Osteoblast (primary cell): Measurements from ENCODE around the gene ZNF200. TPM values are rescaled to one million over a fixed set of nuclear protein-coding genes. Genes with fewer than 3 reads are reported as not detected.

ENCODE experiments used
- DNase-seq: peaks from one replicate; pipeline ENCODE4 v3.0.0; 2011; ENCODE audit warnings: low spot score, mixed read lengths; ENCODE audit not compliant: insufficient read length; ENCODE audit errors: missing footprints
- H2AFZ ChIP-seq: 2 replicates; pipeline ENCODE4 v1.6.0; 2011; ENCODE audit warnings: mild to moderate bottlenecking, low read length
- H3K27ac ChIP-seq: 2 replicates; pipeline ENCODE4 v1.5.1; 2011; ENCODE audit warnings: mild to moderate bottlenecking, low read depth, low read length, moderate library complexity
- H3K27me3 ChIP-seq: 2 replicates; pipeline ENCODE4 v1.6.0; 2012; ENCODE audit warnings: mild to moderate bottlenecking, control low read depth, inconsistent platforms, low read length, moderate library complexity; ENCODE audit not compliant: insufficient read depth
- H3K36me3 ChIP-seq: 2 replicates; pipeline ENCODE4 v1.5.1; 2011; ENCODE audit warnings: mild to moderate bottlenecking, low read length, control low read depth, moderate library complexity; ENCODE audit not compliant: insufficient read depth
- H3K4me1 ChIP-seq: 2 replicates; pipeline ENCODE4 v1.5.1; 2011; ENCODE audit warnings: mild to moderate bottlenecking, low read length, control low read depth, moderate library complexity; ENCODE audit not compliant: insufficient read depth
- H3K4me2 ChIP-seq: 2 replicates; pipeline ENCODE4 v1.6.0; 2011; ENCODE audit warnings: mild to moderate bottlenecking, low read length; ENCODE audit not compliant: insufficient read depth
- H3K4me3 ChIP-seq: fragments of 200-600 bp; sonication (generic); 3 replicates; pipeline ENCODE4 v1.5.1; 2012; ENCODE audit warnings: mild to moderate bottlenecking, low read length, inconsistent platforms; ENCODE audit not compliant: insufficient read depth
- H3K79me2 ChIP-seq: 2 replicates; pipeline ENCODE4 v1.6.0; 2012; ENCODE audit warnings: mild to moderate bottlenecking, low read length, control low read depth, inconsistent platforms; ENCODE audit not compliant: insufficient read depth
- H3K9me3 ChIP-seq: 2 replicates; pipeline ENCODE4 v1.5.1; 2011; ENCODE audit warnings: low read depth, low read length, control low read depth
- H4K20me1 ChIP-seq: 2 replicates; pipeline ENCODE4 v1.6.0; 2012; ENCODE audit warnings: mild to moderate bottlenecking, low read length, control low read depth; ENCODE audit not compliant: insufficient read depth
- CTCF ChIP-seq: IDR thresholded peaks from 2 replicates; pipeline ENCODE4 v1.5.1; 2011; ENCODE audit warnings: mild to moderate bottlenecking, low read depth, low read length, moderate library complexity; ENCODE audit errors: extremely low read depth
- total RNA-seq: library from RNA; depleted of rRNA; stranded (reverse); fragments of >200 nt; gene quantifications from 2 replicates; pipeline ENCODE4 v1.2.3, GENCODE V29; 2012

The ZNF200 gene
- total RNA-seq, 1 donor, result 11.6 TPM

DNA sequence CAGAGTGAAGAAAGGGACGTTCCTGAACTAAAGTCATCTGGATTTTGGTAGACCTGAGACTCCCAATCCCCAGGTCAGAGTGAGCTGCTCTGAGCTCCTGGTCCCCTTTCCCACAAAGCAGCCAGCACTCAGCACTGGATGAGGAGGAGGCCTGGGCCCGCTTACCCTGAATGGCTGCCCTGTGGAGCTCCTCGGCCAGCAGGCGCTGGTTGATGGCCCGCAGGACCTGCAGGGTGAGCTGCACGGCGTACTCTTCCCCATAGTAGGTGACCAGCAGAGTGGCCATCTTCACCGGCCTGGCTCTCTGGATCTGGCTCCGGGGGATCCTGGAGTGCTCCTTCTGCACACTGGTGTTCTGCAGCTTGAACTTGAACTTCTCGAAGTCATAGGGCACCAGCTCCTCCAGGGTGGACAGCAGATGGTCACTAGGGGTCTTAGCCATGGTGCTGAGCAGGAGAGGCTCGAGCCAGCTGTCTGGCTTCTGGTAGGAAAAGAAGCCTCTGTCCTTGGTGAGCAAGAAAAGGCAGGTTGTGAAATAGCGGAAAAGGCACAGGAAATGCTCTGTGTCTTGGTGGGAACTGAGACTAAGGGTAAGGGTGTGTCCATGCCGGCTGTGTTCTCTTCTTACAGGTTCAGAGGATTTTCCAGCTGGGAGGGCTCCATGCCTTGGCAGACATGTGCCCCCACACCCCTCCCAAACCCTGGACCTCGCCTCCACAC lies 21.3 kb upstream of the ZNF200 start, which contains the start of gene MEFV:
TSS of gene MEFV (minus strand) at position 488 of the 720 bp plus-strand sequence. CDS start at position 442, 46 bp downstream.
- peaks cover 20% of the 10 kb centered on the region for H3K4me1 ChIP-seq
- H3K36me3 ChIP-seq, result no peaks in the 10 kb centered on the region
- no peaks in the 10 kb centered on the region for H3K27me3 ChIP-seq
- H3K79me2 ChIP-seq, result no peaks in the 10 kb centered on the region
- no peak within 1 kb of the TSS for H2AFZ ChIP-seq
- H3K4me3 ChIP-seq, result no peak within 1 kb of the TSS
- peak; percentile 59 for DNase-seq
- no peak for TF ChIP-seq CTCF
- no peaks in the 10 kb centered on the region for H4K20me1 ChIP-seq
- no peaks in the 10 kb centered on the region for H3K9me3 ChIP-seq
- H3K27ac ChIP-seq, result no peak within 1 kb of the TSS
- H3K4me2 ChIP-seq, result peak within 1 kb of the TSS; percentile 9

DNA sequence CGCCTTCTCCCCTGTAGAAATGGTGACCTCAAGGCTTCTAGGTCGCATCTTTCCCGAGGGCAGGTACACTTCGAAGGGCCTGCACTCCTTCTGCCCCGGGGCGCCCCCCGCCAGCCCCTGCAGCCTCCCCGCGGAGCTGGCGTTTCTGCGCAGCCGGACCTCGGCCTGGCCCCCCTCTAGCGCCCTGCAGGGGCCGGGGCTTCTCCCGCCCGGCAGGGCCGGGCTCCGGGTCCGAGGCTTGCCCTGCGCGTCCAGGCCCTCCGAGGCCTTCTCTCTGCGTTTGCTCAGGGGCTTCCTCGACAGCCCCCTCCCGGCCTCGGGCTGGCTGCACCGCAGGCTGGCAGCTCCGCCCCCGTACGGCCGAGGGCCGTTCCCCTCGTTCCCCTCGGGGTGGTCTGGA lies 19.4 kb upstream of the ZNF200 start:
- H3K4me2 ChIP-seq, result no peak overlapping the region
- no peaks in the 10 kb centered on the region for H3K27me3 ChIP-seq
- H3K36me3 ChIP-seq, result no peaks in the 10 kb centered on the region
- no peak overlapping the region for H3K27ac ChIP-seq
- no peaks in the 10 kb centered on the region for H3K9me3 ChIP-seq
- H4K20me1 ChIP-seq, result no peaks in the 10 kb centered on the region
- no peak overlapping the region for H3K4me3 ChIP-seq
- no peaks in the 10 kb centered on the region for H3K79me2 ChIP-seq
- H2AFZ ChIP-seq, result no peak overlapping the region
- no peak for DNase-seq
- no peak for TF ChIP-seq CTCF
- H3K4me1 ChIP-seq, result peaks cover 18% of the 10 kb centered on the region

- Histone ChIP-seq H3K36me3 (no peaks in the 10 kb centered on the region), H3K27me3 (no peaks in the 10 kb centered on the region), H3K79me2 (no peaks in the 10 kb centered on the region), H3K27ac (no peak overlapping the region), H4K20me1 (no peaks in the 10 kb centered on the region), H2AFZ (no peak overlapping the region), H3K4me3 (no peak overlapping the region), H3K4me2 (no peak overlapping the region), H3K4me1 (peaks cover 6% of the 10 kb centered on the region), H3K9me3 (no peaks in the 10 kb centered on the region)
- TF ChIP-seq CTCF, result no peak
- DNase-seq, result peak; percentile 17
These were observed 18.0 kb upstream of the ZNF200 start for GRCh38 chr16:3252967-3253366.

DNA sequence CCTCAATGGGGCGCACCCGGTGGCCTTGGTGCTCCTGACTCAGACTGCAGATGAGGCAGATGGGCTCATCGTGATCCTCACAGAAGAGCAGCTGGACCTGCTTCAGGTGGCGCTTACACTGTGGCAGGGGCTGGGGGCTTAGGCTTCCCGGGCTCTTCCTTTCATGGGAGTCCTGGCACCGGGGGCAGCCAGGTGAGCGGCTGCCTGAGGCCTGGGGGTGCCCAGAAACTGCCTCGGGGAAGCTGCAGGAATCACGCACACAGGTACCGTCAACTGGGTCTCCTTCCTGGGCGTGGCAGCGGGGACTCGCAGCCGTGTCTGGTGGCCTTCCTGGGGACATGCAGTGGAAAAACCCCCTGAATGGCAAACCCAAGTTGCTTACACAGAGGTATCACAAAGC lies 14.5 kb upstream of the ZNF200 start:
- TF ChIP-seq CTCF, result no peak
- H3K36me3 ChIP-seq, result no peaks in the 10 kb centered on the region
- H3K9me3 ChIP-seq, result no peaks in the 10 kb centered on the region
- H3K4me3 ChIP-seq, result no peak overlapping the region
- H2AFZ ChIP-seq, result no peak overlapping the region
- no peak for DNase-seq
- no peaks in the 10 kb centered on the region for H4K20me1 ChIP-seq
- no peak overlapping the region for H3K27ac ChIP-seq
- no peaks in the 10 kb centered on the region for H3K4me1 ChIP-seq
- no peaks in the 10 kb centered on the region for H3K79me2 ChIP-seq
- no peak overlapping the region for H3K4me2 ChIP-seq
- H3K27me3 ChIP-seq, result no peaks in the 10 kb centered on the region
